ENCODE results near the gene EPB41.
"Not testable (repeated sequence)": the region's sequence is repeated elsewhere in the genome, so short reads cannot be mapped to it uniquely, and the experiment has no call there.

EPB41 gene

DNA sequence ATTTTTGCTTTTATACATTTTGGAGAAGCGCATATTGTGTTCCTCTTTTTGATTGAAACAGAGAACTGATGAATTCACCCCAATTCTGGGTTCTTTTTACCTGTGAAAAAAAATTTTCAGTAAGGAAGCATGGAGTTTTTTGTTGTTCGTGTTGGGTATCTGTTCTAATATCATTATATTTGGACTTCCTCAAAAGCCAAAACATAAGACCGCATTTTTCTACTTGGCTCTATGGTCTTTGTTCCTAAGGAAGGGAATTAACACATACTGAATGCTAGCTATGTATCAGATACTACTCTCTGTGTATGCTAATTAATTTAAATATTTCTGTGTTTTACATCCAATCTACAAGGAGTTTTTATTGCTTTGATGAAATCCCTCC is 12.9 kb downstream of the EPB41 start:
- no peak for DNase-seq (ENCODE audit: low spot score)

DNA sequence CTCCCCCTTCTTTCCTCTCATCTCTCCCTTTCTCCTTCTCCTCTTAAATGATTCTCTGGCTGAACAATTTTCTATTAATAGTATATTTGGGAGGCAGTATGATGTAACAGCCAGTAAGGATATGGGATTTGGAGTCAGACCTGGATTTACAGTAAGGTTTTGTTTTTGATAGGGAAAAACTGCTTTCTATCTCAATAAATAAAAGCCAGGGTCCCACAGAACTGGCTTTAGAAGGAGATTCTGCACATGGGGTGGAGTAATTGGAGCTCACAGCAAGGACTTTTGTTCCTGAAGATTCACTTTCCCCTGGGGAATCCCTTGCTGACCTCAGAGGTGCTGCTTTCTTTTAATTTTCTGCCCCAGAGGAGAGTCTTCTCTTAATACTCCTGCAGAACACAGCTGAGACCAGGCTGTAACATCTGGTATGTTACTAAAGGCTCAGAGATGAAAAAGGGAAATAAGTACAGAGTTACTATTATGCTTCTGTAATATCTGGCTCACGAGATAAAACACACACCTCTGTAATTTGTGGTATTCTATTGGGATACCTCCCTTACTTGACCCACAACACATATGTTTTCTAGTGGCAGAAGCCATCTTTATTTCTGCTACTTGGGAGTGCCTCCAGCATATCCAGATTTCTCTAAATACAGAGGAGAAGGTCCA is 13.4 kb downstream of the EPB41 start:
- peak; percentile 84 for DNase-seq (ENCODE audit: low spot score)

DNA sequence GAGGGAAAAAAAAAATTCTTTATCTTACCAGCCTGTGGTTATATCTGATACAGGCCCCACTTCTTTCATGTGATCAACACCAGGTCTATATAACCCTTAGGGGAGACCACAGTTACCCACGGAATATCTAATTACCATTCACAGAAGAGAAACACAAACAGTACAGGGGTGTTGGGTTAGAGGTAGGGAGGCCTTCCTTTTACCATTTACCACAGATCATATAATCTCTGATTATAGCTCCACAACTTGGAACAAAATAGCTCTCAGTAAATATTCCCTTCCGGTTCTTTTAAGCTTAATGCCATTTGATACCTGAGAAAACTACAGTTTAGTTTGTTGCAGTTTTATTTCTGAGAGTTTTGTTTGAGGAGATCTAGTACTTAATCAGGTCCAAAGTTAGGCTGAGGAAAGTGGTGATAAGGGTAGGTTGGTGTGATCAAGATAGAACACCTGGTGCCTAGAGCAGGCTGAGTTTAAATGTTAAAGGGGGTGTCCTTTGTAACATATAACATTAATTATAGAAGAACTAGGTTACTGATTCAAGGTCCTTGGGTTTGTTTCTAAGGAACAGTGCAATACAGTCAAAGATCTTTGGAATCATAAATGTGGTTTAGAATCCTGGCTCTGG is 14.1 kb downstream of the EPB41 start:
- DNase-seq (ENCODE audit: low spot score), result peak; percentile 30

DNA sequence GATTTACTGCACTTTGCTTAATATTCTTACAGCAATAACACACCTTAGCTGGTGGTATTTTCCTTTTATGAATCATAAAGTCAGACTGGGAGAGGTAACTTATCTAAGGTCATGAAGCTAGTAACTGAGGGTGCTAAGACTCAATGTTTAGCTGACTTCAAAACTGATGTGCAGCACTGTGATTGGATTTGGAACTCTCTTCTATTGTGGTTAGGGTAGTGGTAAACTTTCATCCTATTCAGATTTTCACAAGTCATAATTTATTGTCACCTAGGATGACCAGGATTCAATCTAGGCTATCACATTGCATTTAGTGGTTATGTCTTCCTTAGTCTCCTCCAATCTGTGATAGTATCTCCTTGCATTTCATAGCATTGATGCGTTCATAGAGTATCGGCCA is 18.9 kb downstream of the EPB41 start:
- no peak for DNase-seq (ENCODE audit: low spot score)

DNA sequence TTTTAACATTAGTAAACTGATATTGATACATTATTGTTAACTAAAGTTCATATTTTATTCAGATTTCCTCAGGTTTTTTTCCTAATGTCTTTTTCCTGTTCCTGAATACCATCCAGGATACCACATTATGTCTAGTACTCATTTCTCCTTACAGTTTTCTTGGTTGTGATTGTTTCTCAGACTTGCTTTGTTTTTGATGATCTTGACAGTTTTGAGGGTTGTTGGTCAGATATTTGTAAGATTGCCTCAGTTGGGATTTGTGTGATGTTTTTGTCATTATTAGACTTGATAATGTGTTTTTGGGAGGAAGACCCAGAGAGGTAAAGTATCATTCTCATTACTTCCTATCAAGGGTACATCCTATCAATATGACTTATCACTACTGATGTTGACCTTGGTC is 19.5 kb downstream of the EPB41 start:
- no peak for DNase-seq (ENCODE audit: low spot score)

DNA sequence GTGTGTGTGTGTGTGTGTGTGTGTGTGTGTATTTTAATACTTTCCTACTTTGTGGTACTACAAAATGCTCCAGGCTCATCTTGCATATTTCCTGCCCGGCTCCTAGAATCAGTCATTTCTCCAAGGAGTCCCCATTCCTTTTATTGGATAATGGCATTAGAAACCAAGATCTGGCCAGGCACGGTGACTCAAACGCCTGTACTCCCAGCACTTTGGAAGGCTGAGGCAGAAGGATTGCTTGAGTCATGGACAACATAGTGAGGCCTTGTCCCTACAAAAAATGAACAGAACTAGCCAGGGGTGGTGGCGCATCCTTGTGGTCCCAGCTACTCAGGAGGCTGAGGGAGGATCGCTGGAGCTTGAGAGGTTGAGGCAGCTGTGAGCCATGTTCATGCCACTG is 20.3 kb downstream of the EPB41 start:
- DNase-seq (ENCODE audit: low spot score), result no peak

DNA sequence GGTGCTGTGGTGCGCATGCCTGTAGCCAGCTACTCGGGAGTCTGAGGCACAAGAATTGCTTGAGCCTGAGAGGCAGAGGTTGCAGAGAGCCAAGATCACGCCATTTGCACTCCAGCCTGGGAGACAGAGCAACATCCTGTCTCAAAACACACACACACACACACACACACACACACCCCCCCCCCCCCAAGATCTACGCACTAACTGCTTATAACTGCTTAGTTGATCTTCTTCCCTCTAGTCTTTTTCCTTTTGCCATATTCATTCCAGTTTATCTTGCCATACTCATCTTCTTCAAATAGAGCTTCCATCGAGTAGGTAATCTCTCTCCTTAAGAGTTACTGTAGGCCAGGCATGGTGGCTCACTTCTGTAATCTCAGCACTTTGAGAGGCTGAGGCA is 20.9 kb downstream of the EPB41 start:
- no peak for DNase-seq (ENCODE audit: low spot score)

GRCh38 chr1:28936094-28936493 is 21.7 kb downstream of the EPB41 start:
- no peak for DNase-seq (ENCODE audit: low spot score)

- DNase-seq (ENCODE audit: low spot score), result no peak
Measured at GRCh38 chr1:28936528-28936927, 22.2 kb downstream of the EPB41 start.

DNA sequence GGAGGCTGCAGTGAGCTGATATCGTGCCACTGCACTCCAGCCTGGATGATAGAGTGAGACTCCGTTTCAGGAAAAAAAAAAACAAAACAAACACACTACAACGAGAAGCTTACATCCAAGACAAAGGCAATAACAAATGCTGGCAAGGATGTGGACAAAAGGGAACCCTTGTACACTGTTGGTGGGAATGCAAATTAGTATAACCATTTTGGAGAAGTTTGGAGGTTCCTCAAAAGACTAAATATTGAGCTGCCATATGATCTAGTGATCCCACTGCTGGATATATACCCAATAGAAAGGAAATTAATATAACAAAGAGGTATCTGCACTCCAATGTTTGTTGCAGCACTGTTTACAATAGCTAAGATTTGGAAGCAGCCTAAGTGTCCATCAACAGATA is 29.2 kb downstream of the EPB41 start:
- DNase-seq (ENCODE audit: low spot score), result not testable (repeated sequence)

DNA sequence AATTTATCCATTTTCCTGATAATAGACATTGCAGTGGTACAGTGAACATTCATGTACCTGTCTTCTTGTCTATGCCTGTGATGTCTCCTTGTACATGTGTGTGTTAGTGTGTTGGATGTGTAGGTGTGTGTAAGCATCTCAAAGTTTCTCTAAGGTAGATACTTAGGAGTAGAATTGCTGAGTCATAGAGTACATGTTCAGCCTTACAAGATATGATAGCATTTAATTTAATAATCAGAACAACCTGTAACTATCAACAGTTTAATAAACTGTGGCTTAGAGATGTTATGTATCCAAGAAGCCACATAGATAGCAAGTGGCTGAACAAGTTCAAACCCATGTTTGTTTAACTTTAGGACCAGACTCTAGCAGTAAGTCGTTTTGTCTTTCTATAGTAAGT is 35.6 kb downstream of the EPB41 start:
- DNase-seq (ENCODE audit: low spot score), result no peak

DNA sequence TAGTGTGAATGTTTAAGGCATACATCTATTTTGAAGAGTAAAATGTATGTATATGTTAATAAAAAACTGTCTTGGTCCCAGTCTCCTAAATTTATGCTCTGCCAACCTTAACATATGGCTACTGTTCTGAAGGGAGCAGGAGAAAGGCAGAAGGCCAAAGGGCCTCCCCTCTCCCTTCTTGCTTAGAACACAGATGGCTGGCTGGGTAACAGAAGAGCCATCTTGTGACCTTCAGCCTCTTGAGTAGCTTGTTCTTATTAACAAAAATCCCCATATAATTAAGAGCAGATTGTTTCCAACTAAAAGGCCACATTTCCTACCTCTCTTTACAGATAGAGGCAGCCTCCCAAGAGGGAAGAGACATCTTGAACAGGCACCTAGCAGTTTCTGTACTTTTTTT is 36.1 kb downstream of the EPB41 start:
- no peak for DNase-seq (ENCODE audit: low spot score)

GRCh38 chr1:28954126-28954726 is 39.9 kb downstream of the EPB41 start:
- no peak for DNase-seq (ENCODE audit: low spot score)

DNA sequence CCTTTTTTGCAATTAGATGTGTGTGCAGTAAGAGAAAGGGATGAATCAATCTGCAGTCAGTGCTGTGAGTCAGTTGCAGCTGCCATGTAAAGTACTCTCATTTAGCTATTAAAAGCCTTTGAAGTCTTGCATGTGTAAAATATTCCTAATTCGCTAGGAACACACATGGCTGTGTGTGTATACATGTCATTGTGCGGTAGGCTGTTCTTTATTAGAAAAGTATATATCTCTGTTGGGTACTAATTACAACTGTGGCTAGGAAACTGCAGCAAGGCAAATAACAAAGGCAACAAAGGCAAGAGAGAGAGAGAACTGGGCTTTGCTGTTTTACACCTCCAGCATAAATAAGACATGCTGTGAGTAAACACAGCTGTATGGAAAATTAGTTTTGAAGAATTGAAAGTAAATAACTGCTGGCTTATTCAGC is 41.7 kb downstream of the EPB41 start:
- no peak for DNase-seq (ENCODE audit: low spot score)

GRCh38 chr1:28962114-28962831 is 47.9 kb downstream of the EPB41 start:
- DNase-seq (ENCODE audit: low spot score), result not testable (repeated sequence)

- DNase-seq (ENCODE audit: low spot score), result no peak
Measured at GRCh38 chr1:28965271-28965870, 51.0 kb downstream of the EPB41 start.

DNA sequence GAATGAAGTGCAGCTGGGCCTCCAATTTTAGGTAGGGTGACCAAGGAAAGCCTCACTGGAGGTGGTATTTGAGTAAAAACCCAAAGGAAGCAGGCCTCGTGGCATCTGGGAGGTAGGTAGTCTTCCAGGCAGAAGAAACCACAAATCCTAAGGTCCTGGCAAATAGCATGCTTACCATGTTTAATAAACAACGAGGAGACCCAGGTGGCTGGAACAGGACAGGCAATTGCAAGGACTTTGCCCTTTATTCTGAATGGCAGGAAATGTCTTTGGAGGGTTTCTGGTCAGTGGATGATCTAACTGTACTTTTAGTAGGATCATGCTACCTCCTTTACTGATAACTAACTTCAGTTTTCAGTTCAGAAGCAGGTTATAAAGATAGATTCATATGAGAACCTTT is 52.2 kb downstream of the EPB41 start:
- no peak for DNase-seq (ENCODE audit: low spot score)

DNA sequence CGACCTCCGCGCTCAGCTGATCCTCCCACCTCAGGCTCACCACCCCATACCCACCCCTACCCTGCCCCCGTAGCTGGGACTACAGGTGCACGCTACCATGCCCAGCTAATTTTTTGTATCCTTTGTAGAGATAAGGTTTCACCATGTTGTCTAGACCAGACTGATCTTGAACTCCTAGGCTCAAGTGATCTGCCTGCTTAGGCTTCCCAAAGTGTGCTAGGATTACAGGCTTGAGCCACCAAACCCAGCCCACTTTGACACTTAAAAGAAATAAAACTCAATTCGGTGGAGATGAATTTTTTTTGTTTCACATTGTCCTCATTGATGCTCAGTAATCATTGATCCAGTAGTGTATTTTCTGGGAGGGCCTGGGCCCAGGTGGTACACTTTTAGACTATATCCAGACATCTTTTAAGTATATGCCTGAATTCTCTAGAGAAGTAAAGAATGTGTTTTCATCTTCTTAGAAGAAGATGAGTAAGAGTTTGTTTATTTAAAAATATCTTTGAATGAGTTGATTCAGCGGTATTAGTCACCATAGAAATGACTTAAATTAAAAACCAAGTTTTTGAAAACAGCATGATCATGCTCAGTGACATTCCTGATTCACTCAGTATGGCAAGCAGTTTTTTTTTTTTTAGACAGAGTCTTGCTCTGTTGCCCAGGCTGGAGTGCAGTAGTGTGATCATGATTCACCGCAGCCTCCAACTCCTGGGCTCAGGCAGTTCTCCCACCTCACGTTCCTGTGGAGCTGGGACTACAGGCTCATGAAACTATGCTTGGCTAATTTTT is 57.8 kb downstream of the EPB41 start:
- no peak for DNase-seq (ENCODE audit: low spot score)

GRCh38 chr1:28973596-28974421 is 59.4 kb downstream of the EPB41 start:
- no peak for DNase-seq (ENCODE audit: low spot score)

DNA sequence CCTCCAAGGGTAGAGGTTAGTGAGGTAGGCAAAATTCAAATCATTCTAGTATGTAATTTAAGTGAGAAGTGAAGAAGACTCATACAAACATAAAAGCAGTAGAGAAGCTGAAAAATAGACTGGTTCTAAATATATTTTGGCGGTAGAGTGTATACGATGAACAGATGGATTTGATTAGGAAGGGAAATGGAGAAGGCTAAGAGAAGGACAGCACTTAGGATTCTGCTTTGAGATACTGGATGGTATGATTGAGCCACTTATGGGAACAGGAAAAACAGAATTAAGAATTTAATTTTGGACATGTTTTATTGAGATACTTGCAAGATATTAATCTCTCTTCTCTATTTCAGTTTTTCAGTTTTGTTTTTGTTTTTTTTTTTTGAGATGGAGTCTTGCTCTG is 60.1 kb downstream of the EPB41 start:
- no peak for DNase-seq (ENCODE audit: low spot score)

DNA sequence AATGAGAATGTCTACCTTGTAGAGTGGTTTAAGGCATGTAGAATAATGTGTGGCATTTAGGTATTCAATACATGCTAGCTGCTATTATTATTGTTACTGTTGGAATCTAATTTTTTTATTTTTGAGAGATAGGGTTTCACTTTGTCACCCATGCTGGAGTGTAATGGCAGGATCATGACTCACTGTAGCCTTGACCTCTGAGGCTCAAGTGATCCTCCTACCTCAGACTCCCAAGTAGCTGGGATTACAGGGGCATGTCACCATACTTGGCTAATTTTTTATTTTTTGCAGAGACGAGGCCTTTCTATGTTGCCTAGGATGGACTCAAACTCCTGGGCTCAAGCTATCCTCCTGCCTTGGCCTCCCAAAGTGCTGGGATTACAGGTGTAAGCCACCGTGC is 61.9 kb downstream of the EPB41 start:
- DNase-seq (ENCODE audit: low spot score), result no peak

All from NAMALWA (cell line).